A549 (cell line): ENCODE data around the gene MAP7D3. TPM values are rescaled to one million over a fixed set of nuclear protein-coding genes. Genes with fewer than 3 reads are reported as not detected.

ENCODE experiments used
- ATAC-seq, 2 experiments: fragments of 200-7000 bp in 1 of 2; fragments of >200 bp in 1 of 2; cut with Nextera tagmentation in 1 of 2; cut with Tn5 transposase in 1 of 2; 3 replicates each; pipeline versions ENCODE4 v1.8.0 to v1.9.1; 2018 to 2020; ENCODE audit warnings: mild to moderate bottlenecking in 1 of 2, moderate library complexity in 1 of 2
- CTCF ChIA-PET: fragments of 300-600 bp; sonication (Branson Sonifier 250); formaldehyde crosslinking; extraction: SDS; loops from one replicate; lab custom pipeline; 2021; ENCODE audit warnings: antibody characterized with exemption, inconsistent platforms; lab: Yijun Ruan, JAX
- POLR2A ChIA-PET: fragments of 350-600 bp; formaldehyde crosslinking; extraction: SDS; loops from one replicate; lab custom pipeline; 2021; ENCODE audit warnings: antibody characterized with exemption, inconsistent platforms; lab: Yijun Ruan, JAX
- DNase-seq, 2 experiments: peaks; one replicate each; pipeline versions ENCODE4 v3.0.0 to v3.0.0-alpha.2; 2011 to 2016; ENCODE audit warnings: low read depth in 1 of 2, low spot score in 1 of 2
- FAIRE-seq: peaks from 2 replicates; lab custom pipeline; 2011; peaks lifted over from hg19 to GRCh38; lab: Jason Lieb, UNC
- H3K27ac ChIP-seq, 2 experiments: fragments of >200 bp; sonication (Bioruptor Twin); formaldehyde crosslinking; 3 replicates each; pipeline ENCODE4 v1.5.1; 2016 to 2017
- H3K4me1 ChIP-seq: fragments of >200 bp; sonication (Bioruptor Twin); formaldehyde crosslinking; 3 replicates; pipeline ENCODE4 v1.6.1; 2016
- H3K4me2 ChIP-seq: fragments of >200 bp; sonication (Bioruptor Twin); formaldehyde crosslinking; 3 replicates; pipeline ENCODE4 v1.6.1; 2016
- H3K4me3 ChIP-seq: fragments of >200 bp; sonication (Bioruptor Twin); formaldehyde crosslinking; 3 replicates; pipeline ENCODE4 v1.5.1; 2016
- H3K9me3 ChIP-seq: fragments of >200 bp; sonication (Bioruptor Twin); formaldehyde crosslinking; 3 replicates; pipeline ENCODE4 v1.6.1; 2016
- ATOH8 ChIP-seq: fragments of 250-450 bp; sonication (Bioruptor Pico); IDR thresholded peaks from 2 replicates; pipeline ENCODE4 v1.5.0; 2020; ENCODE audit warnings: low read depth, mild to moderate bottlenecking, moderate library complexity
- BHLHE40 ChIP-seq: IDR thresholded peaks from 2 replicates; pipeline ENCODE4 v1.6.1; 2012; ENCODE audit warnings: low read depth, low read length, inconsistent platforms
- CBX8 ChIP-seq: fragments of 200-600 bp; sonication (generic); IDR thresholded peaks from 2 replicates; pipeline ENCODE4 v1.6.1; 2016
- CEBPB ChIP-seq, 2 experiments: fragments of >200 bp in 1 of 2; sonication (Bioruptor Twin) in 1 of 2; formaldehyde crosslinking in 1 of 2; IDR thresholded peaks; 2 replicates each; pipeline ENCODE4 v1.6.1; 2012 to 2016
- CHD2 ChIP-seq: fragments of 150-350 bp; IDR thresholded peaks from 2 replicates; pipeline ENCODE4 v1.6.1; 2014; ENCODE audit warnings: low read length; ENCODE audit not compliant: partially characterized antibody
- CHD4 ChIP-seq: fragments of 200-600 bp; sonication (generic); IDR thresholded peaks from 2 replicates; pipeline ENCODE4 v1.6.1; 2016; ENCODE audit warnings: antibody characterized with exemption, mild to moderate bottlenecking, borderline replicate concordance
- EHMT2 ChIP-seq: fragments of 200-600 bp; sonication (generic); IDR thresholded peaks from 2 replicates; pipeline ENCODE4 v1.6.1; 2016; ENCODE audit warnings: antibody characterized with exemption, low read depth, mild to moderate bottlenecking, moderate library complexity
- FOSB ChIP-seq: fragments of 250-450 bp; sonication (Bioruptor Pico); IDR thresholded peaks from 2 replicates; pipeline ENCODE4 v1.5.0; 2020; ENCODE audit warnings: mild to moderate bottlenecking, moderate library complexity
- FOSL2 ChIP-seq, 2 experiments: fragments of 450-650 bp in 1 of 2; fragments of >200 bp in 1 of 2; sonication (Bioruptor Twin) in 1 of 2; formaldehyde crosslinking; IDR thresholded peaks; 2 replicates each; pipeline versions ENCODE4 v1.5.0 to v1.6.1; 2016 to 2020; ENCODE audit warnings: mild to moderate bottlenecking in 1 of 2, moderate library complexity in 1 of 2
- GATA3 ChIP-seq: IDR thresholded peaks from 2 replicates; pipeline ENCODE4 v1.6.1; 2012; ENCODE audit warnings: borderline replicate concordance
- HDAC2 ChIP-seq: fragments of 200-600 bp; sonication (generic); IDR thresholded peaks from 2 replicates; pipeline ENCODE4 v1.6.1; 2016
- HOXB13 ChIP-seq: fragments of 250-450 bp; sonication (Bioruptor Pico); IDR thresholded peaks from 2 replicates; pipeline ENCODE4 v1.5.0; 2020; ENCODE audit warnings: low read depth, mild to moderate bottlenecking, moderate library complexity
- HOXB5 ChIP-seq: fragments of 250-450 bp; sonication (Bioruptor Pico); IDR thresholded peaks from 2 replicates; pipeline ENCODE4 v1.5.0; 2020; ENCODE audit warnings: mild to moderate bottlenecking, moderate library complexity
- KDM1A ChIP-seq: fragments of 200-600 bp; sonication (generic); IDR thresholded peaks from 2 replicates; pipeline ENCODE4 v1.6.1; 2016; ENCODE audit warnings: low read depth, mild to moderate bottlenecking
- MAFK ChIP-seq: fragments of 450-650 bp; IDR thresholded peaks from 2 replicates; pipeline ENCODE4 v1.6.1; 2014; ENCODE audit not compliant: partially characterized antibody
- MAZ ChIP-seq: fragments of 150-350 bp; IDR thresholded peaks from 2 replicates; pipeline ENCODE4 v1.6.1; 2014; ENCODE audit warnings: antibody characterized with exemption, low read depth, low read length, borderline replicate concordance
- MYC ChIP-seq: IDR thresholded peaks from 2 replicates; pipeline ENCODE4 v1.6.1; 2012; ENCODE audit warnings: mild to moderate bottlenecking, inconsistent platforms, low read length, improper control_type of control experiment, borderline replicate concordance
- NFE2L2 ChIP-seq: fragments of 150-350 bp; conservative IDR thresholded peaks from 2 replicates; pipeline ENCODE4 v1.6.1; 2014; ENCODE audit warnings: low read length
- NPAS2 ChIP-seq: fragments of 250-450 bp; sonication (Bioruptor Pico); IDR thresholded peaks from 2 replicates; pipeline ENCODE4 v1.8.0; 2022; ENCODE audit warnings: mild to moderate bottlenecking, moderate library complexity, borderline replicate concordance
- PBX3 ChIP-seq: IDR thresholded peaks from 2 replicates; pipeline ENCODE4 v1.6.1; 2012
- REST ChIP-seq: fragments of 200-600 bp; sonication (generic); IDR thresholded peaks from 2 replicates; pipeline ENCODE4 v1.6.1; 2016; ENCODE audit warnings: antibody characterized with exemption, mild to moderate bottlenecking, moderate library complexity
- RFX5 ChIP-seq: fragments of 450-650 bp; IDR thresholded peaks from 2 replicates; pipeline ENCODE4 v1.7.1; 2014; ENCODE audit warnings: antibody characterized with exemption, mild to moderate bottlenecking, moderate library complexity
- TFCP2L1 ChIP-seq: fragments of 250-450 bp; sonication (Bioruptor Pico); IDR thresholded peaks from 2 replicates; pipeline ENCODE4 v1.5.0; 2021; ENCODE audit warnings: mild to moderate bottlenecking
- TP53 ChIP-seq: fragments of 250-450 bp; sonication (Bioruptor Pico); IDR thresholded peaks from 2 replicates; pipeline ENCODE4 v1.5.0; 2021; ENCODE audit warnings: mild to moderate bottlenecking, moderate library complexity
- USF2 ChIP-seq: fragments of 450-650 bp; IDR thresholded peaks from 2 replicates; pipeline ENCODE4 v1.6.1; 2014; ENCODE audit warnings: antibody characterized with exemption
- ZC3H11A ChIP-seq: fragments of 450-650 bp; IDR thresholded peaks from 2 replicates; pipeline ENCODE4 v1.6.1; 2014; ENCODE audit warnings: antibody characterized with exemption, mild to moderate bottlenecking
- ZNF302 ChIP-seq: fragments of 250-450 bp; sonication (Bioruptor Pico); IDR thresholded peaks from 2 replicates; pipeline ENCODE4 v1.9.0; 2021; ENCODE audit warnings: inconsistent platforms, mild to moderate bottlenecking, moderate library complexity
- WGBS: methylation state at CpG from one replicate; pipeline ENCODE4 v1.1.6; 2017; ENCODE audit errors: missing lambda C conversion rate; 5-methylcytosine and 5-hydroxymethylcytosine counted together
- polyA plus RNA-seq, 4 experiments: library from polyadenylated mRNA; depleted of rRNA in 3 of 4; stranded (reverse); fragments of >200 nt; fragmentation: RNase III in 1 of 4; extraction: RNeasy Plus Mini Kit Qiagen cat#74134 plus additional on column Dnase treatment in 1 of 4; gene quantifications; 2 replicates in 3 of 4; 3 replicates in 1 of 4; pipeline ENCODE4 v1.2.3, GENCODE V29; 2011 to 2017

MAP7D3 gene
- polyA plus RNA-seq, 2 of the 4 experiments (the other 2 are of a cell fraction), result 9.9 to 13.1 TPM

GRCh38 chrX:136196691-136197155, 54.5 kb downstream of the MAP7D3 start:
- no peak overlapping the region for H3K4me3 ChIP-seq
- CTCF ChIA-PET, result interaction anchor here (1.0 to 3.3 kb wide), 5 partner anchors 8 to 168 kb away, joined by 3 to 14 read pairs (median 6); no protein-coding TSS in a partner anchor
- DNase-seq, result no peak
- POLR2A ChIA-PET, result no interaction called here
- TF ChIP-seq BHLHE40, result no peak
- TF ChIP-seq HOXB13 (CRISPR knock-in tag), result no peak
- TF ChIP-seq RFX5, result no peak
- TF ChIP-seq CHD4, result no peak
- TF ChIP-seq ZNF302 (CRISPR knock-in tag), result no peak
- no peak for TF ChIP-seq REST
- TF ChIP-seq MAFK, result no peak
- no peak for TF ChIP-seq KDM1A
- no peak for TF ChIP-seq ATOH8
- no peak for TF ChIP-seq GATA3
- TF ChIP-seq CBX8, result no peak
- TF ChIP-seq EHMT2, result no peak
- TF ChIP-seq USF2, result no peak
- TF ChIP-seq FOSB (CRISPR knock-in tag), result no peak
- TF ChIP-seq TFCP2L1 (CRISPR knock-in tag), result no peak
- no peak for TF ChIP-seq HDAC2
- no peak overlapping the region for H3K4me2 ChIP-seq
- ATAC-seq, result no peak
- H3K27ac ChIP-seq, result no peak overlapping the region
- no peaks in the 10 kb centered on the region for H3K9me3 ChIP-seq
- H3K4me1 ChIP-seq, result peaks cover 11% of the 10 kb centered on the region; the same call in 1 of the 3 replicates
- no peak for FAIRE-seq
- 72% methylated on average over 7 of the region's 7 CpGs for WGBS

- no peak for DNase-seq
- Histone ChIP-seq H3K9me3 (no peaks in the 10 kb centered on the region), H3K4me1 (peaks cover 6% of the 10 kb centered on the region; the same call in 1 of the 3 replicates), H3K4me2 (no peak overlapping the region), H3K4me3 (no peak overlapping the region), H3K27ac (no peak overlapping the region)
- CTCF ChIA-PET, result interaction anchor here (1.3 to 1.4 kb wide), 2 partner anchors 15 to 167 kb away, joined by 5 to 6 read pairs; no protein-coding TSS in a partner anchor
- no peak for ATAC-seq
- FAIRE-seq, result no peak
- WGBS, result 85% methylated on average over 4 of the region's 4 CpGs
- POLR2A ChIA-PET, result no interaction called here
- TF ChIP-seq MYC, result no peak
- no peak for TF ChIP-seq CHD2
- no peak for TF ChIP-seq NFE2L2
- TF ChIP-seq PBX3, result no peak
- no peak for TF ChIP-seq ZC3H11A
- no peak for TF ChIP-seq FOSL2 (IDR thresholded peaks at IDR 0.05)
- TF ChIP-seq FOSL2 (CRISPR knock-in tag; IDR thresholded peaks at IDR 0.05), result no peak
- no peak for TF ChIP-seq CHD4
- TF ChIP-seq CEBPB (IDR thresholded peaks at IDR 0.05), result no peak
- no peak for TF ChIP-seq CBX8
- TF ChIP-seq HOXB5 (CRISPR knock-in tag), result no peak
- no peak for TF ChIP-seq TP53 (CRISPR knock-in tag)
- TF ChIP-seq MAZ, result no peak
- TF ChIP-seq NPAS2 (CRISPR knock-in tag), result no peak
Observed at GRCh38 chrX:136195247-136195646, 56.0 kb downstream of the MAP7D3 start.
